PFSK-1 (cell line): ENCODE data around the gene CARM1.

ENCODE experiments used
- FOXP2 ChIP-seq: optimal IDR thresholded peaks from 2 replicates; pipeline ENCODE3; 2011; ENCODE audit warnings: borderline replicate concordance, control low read depth, inconsistent platforms; ENCODE audit not compliant: insufficient read depth; ENCODE audit errors: extremely low read length, extremely low read depth
- POLR2AphosphoS5 ChIP-seq: IDR thresholded peaks from 2 replicates; pipeline ENCODE4 v1.6.1; 2012; ENCODE audit warnings: low read depth, mild to moderate bottlenecking, control low read depth, low read length, moderate library complexity
- SIN3A ChIP-seq: IDR thresholded peaks from 2 replicates; pipeline ENCODE4 v1.6.1; 2012; ENCODE audit warnings: mild to moderate bottlenecking, low read length, moderate library complexity, borderline replicate concordance; ENCODE audit not compliant: insufficient read depth
- TAF1 ChIP-seq: IDR thresholded peaks from 2 replicates; pipeline ENCODE4 v1.6.1; 2012; ENCODE audit warnings: low read length, control low read depth, borderline replicate concordance; ENCODE audit not compliant: insufficient read depth
- TF ChIP-seq, protein P1 (sequence below), 2 experiments: IDR thresholded peaks; 2 replicates each; pipeline versions ENCODE4 v1.6.1 to v1.8.0; 2011 to 2012; ENCODE audit warnings: low read depth in 2 of 2, low read length in 2 of 2, control low read depth in 1 of 2, inconsistent platforms in 1 of 2, mild to moderate bottlenecking in 1 of 2, moderate library complexity in 1 of 2; ENCODE audit not compliant: insufficient read depth in 1 of 2

The CARM1 gene

DNA sequence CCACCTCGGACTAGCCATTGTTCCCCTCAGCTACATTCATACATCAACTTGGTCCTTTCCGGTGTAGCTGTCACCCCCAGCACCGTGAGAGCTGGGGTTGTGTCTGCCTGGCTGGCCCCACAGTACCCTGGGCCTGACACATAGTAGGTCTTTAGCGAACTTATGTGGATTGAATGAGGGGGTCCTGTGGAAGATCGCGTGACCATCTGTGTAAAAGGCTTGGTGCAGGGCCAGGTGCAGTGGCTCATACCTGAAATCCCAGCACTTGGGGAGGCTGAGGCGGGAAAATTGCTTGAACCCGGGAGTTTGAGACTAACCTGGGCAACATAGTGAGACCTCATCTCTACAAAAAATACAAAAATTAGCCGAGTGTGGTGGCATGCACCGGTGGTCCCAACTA lies 91.5 kb downstream of the CARM1 start:
- TF ChIP-seq POLR2AphosphoS5 (no peak), FOXP2 (no peak), SIN3A (no peak), TAF1 (no peak)
- TF ChIP-seq, protein P1, sequence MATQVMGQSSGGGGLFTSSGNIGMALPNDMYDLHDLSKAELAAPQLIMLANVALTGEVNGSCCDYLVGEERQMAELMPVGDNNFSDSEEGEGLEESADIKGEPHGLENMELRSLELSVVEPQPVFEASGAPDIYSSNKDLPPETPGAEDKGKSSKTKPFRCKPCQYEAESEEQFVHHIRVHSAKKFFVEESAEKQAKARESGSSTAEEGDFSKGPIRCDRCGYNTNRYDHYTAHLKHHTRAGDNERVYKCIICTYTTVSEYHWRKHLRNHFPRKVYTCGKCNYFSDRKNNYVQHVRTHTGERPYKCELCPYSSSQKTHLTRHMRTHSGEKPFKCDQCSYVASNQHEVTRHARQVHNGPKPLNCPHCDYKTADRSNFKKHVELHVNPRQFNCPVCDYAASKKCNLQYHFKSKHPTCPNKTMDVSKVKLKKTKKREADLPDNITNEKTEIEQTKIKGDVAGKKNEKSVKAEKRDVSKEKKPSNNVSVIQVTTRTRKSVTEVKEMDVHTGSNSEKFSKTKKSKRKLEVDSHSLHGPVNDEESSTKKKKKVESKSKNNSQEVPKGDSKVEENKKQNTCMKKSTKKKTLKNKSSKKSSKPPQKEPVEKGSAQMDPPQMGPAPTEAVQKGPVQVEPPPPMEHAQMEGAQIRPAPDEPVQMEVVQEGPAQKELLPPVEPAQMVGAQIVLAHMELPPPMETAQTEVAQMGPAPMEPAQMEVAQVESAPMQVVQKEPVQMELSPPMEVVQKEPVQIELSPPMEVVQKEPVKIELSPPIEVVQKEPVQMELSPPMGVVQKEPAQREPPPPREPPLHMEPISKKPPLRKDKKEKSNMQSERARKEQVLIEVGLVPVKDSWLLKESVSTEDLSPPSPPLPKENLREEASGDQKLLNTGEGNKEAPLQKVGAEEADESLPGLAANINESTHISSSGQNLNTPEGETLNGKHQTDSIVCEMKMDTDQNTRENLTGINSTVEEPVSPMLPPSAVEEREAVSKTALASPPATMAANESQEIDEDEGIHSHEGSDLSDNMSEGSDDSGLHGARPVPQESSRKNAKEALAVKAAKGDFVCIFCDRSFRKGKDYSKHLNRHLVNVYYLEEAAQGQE (IDR thresholded peaks at IDR 0.05; ENCODE audit: insufficient read depth in 1 of 2, low read depth in 2 of 2, low read length in 2 of 2): no peak

DNA sequence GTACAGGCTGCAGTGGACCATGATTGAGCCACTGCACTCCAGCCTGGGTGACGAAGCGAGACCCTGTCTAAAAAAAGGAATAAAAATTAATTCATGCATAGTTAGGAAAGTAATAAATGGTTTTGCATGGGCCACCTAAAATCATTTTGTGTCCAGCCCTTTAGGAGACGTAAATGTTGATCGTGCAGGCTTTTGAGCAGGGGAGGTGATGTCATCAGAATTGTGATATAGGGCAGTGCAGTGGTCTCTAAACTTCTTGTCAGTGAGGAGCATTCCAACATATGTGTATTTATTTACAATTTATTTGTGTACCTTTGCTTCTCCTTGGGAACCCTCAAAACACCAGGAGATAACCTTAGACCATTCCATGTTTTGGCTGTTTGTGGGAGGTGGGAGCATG lies 92.5 kb downstream of the CARM1 start:
- TF ChIP-seq, protein P1 (IDR thresholded peaks at IDR 0.05; ENCODE audit: insufficient read depth in 1 of 2, low read depth in 2 of 2, low read length in 2 of 2): no peak
- no peak for TF ChIP-seq TAF1
- no peak for TF ChIP-seq SIN3A
- no peak for TF ChIP-seq FOXP2

DNA sequence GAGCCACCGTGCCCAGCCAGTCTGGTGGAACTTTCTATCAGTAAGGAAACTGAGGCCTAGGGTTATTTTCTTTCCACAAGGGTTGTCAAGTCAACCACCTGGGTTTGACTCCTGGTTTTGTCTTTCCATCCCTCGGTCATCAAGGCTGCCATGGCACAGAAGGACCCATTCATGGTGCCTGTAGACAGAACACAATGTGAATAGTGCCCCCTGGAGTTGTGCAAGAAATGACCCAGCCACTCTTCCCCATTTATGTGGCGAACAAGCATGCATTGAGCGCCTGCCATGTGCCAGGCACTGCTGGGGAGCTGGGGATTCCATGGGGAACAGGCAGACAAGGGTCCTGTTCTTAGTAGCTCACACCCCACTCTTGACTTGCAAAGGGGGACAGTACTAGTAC lies 93.5 kb downstream of the CARM1 start:
- TF ChIP-seq SIN3A (no peak), FOXP2 (no peak), POLR2AphosphoS5 (no peak), TAF1 (no peak)
- TF ChIP-seq, protein P1 (IDR thresholded peaks at IDR 0.05; ENCODE audit: insufficient read depth in 1 of 2, low read depth in 2 of 2, low read length in 2 of 2): no peak

DNA sequence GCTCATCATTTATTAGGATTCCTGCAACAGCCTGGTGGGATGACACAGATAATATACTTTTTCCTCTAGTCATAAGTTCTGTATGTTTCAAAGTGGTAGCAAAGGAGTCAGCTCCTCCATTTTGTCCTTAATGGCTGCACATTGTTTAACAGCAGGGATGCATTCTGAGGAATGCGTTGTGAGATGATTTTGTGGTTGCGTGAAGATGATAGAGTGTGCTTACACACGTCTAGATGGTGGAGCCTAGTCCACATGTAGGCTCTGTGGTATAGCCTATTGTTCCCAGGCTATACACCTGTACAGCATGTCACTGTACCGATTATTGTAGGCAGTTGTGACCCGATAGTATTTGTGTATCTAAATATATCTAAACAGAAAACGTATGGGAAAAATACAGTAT lies 94.0 kb downstream of the CARM1 start:
- no peak for TF ChIP-seq TAF1
- TF ChIP-seq POLR2AphosphoS5: no peak
- no peak for TF ChIP-seq SIN3A
- TF ChIP-seq, protein P1 (IDR thresholded peaks at IDR 0.05; ENCODE audit: insufficient read depth in 1 of 2, low read depth in 2 of 2, low read length in 2 of 2): no peak
- no peak for TF ChIP-seq FOXP2

DNA sequence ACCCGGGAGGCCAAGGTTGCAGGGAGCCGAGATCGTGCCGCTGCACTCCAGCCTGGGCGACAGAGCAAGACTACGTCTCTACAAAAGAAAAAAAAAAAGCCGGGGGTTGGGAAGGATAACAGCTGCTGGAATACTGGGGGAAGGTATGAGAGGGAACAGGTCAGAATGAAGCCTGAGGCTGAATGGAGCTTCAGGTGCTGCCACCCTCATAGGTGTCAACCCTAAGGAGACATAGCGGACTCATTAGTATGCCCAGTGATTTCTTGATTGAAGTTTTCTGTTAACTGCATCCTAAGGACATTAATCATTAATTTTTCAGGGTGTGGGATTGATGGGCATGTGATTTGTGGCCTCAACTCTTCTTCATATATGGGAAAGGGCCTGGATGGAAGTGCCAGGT lies 95.5 kb downstream of the CARM1 start:
- TF ChIP-seq SIN3A (no peak), POLR2AphosphoS5 (no peak), FOXP2 (no peak), TAF1 (no peak)
- TF ChIP-seq, protein P1 (IDR thresholded peaks at IDR 0.05; ENCODE audit: insufficient read depth in 1 of 2, low read depth in 2 of 2, low read length in 2 of 2): no peak
